ENCODE results near the gene OPN1MW3.
"Not testable (repeated sequence)": the region's sequence is repeated elsewhere in the genome, so short reads cannot be mapped to it uniquely, and the experiment has no call there.

- TF ChIP-seq CTCF (IDR thresholded peaks at IDR 0.05; ENCODE audit: low read length); EZH2 (IDR thresholded peaks at IDR 0.05; ENCODE audit: borderline replicate concordance, low read length): not testable (repeated sequence)
Measured at GRCh38 chrX:154211499-154211898, 45.9 kb upstream of the OPN1MW3 start.
